Hepatocyte (in vitro differentiated cells): ENCODE measurements around the gene OOSP1.

ENCODE experiments used
- CTCF ChIP-seq: fragments of 200-600 bp; sonication (generic); IDR thresholded peaks from 2 replicates; pipeline ENCODE4 v1.5.1; 2016; ENCODE audit warnings: antibody characterized with exemption, mild to moderate bottlenecking; ENCODE audit not compliant: poor library complexity
- EZH2 ChIP-seq: fragments of 200-600 bp; sonication (generic); IDR thresholded peaks from 2 replicates; pipeline ENCODE4 v1.6.1; 2016; ENCODE audit warnings: antibody characterized with exemption, mild to moderate bottlenecking, borderline replicate concordance

- TF ChIP-seq CTCF (no peak), EZH2 (no peak)
Measured at GRCh38 chr11:59984368-59984767, 46.1 kb downstream of the OOSP1 start.
